ENCODE data around the gene CDIPT. TPM values are rescaled to one million over a fixed set of nuclear protein-coding genes. Genes with fewer than 3 reads are reported as not detected.

The CDIPT gene
- total and polyA plus RNA-seq, 2 donors from 2014 or later, result 85.9 to 148 TPM

DNA sequence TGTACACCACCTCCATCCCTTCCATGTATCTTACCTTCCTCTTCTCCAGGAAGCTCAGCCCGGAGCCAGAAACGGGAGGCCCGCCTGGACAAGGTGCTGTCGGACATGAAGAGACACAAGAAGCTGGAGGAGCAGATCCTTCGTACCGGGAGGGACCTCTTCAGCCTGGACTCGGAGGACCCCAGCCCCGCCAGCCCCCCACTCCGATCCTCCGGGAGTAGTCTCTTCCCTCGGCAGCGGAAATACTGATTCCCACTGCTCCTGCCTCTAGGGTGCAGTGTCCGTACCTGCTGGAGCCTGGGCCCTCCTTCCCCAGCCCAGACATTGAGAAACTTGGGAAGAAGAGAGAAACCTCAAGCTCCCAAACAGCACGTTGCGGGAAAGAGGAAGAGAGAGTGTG, 43.5 kb downstream of the CDIPT start:
- peak in 1 of 5 donors; percentile 72 for DNase-seq
- peak; percentile 12 for TF ChIP-seq CTCF (IDR thresholded peaks at IDR 0.05; ENCODE audit: borderline replicate concordance, extremely low read depth, insufficient read depth)
- FAIRE-seq, result no peak
- Histone ChIP-seq H3K27ac (ENCODE audit: low read depth in 2 of 2, low read length in 2 of 2) (no peak overlapping the region), H3K4me3 (ENCODE audit: low read length in 3 of 3) (peak overlapping the region in 2 of 3 donors; percentile 84 to 86), H3K36me3 (ENCODE audit: control insufficient read depth in 2 of 3, insufficient read depth in 3 of 3, low read length in 3 of 3) (peaks cover 0 to 5% (median 0%) of the 10 kb centered on the region in 3 donors), H3K9me3 (ENCODE audit: control insufficient read depth in 2 of 3, insufficient read depth in 1 of 3, low read length in 3 of 3) (no peaks in the 10 kb centered on the region), H3K4me1 (ENCODE audit: control insufficient read depth in 2 of 3, insufficient read depth in 2 of 3, low read depth in 1 of 3, low read length in 3 of 3) (peaks cover 0 to 29% (median 18%) of the 10 kb centered on the region in 3 donors), H3K27me3 (ENCODE audit: control insufficient read depth, insufficient read depth, low read length) (no peaks in the 10 kb centered on the region), H3K9ac (ENCODE audit: low read length in 3 of 3) (no peak overlapping the region)
- intact Hi-C loops (cut with DNase I), result no loop called here

GRCh38 chr16:29818082-29818481, 44.9 kb downstream of the CDIPT start:
- H3K36me3 ChIP-seq (ENCODE audit: control insufficient read depth in 2 of 3, insufficient read depth in 3 of 3, low read length in 3 of 3), result peaks cover 0 to 5% (median 0%) of the 10 kb centered on the region in 3 donors
- TF ChIP-seq CTCF (IDR thresholded peaks at IDR 0.05; ENCODE audit: borderline replicate concordance, extremely low read depth, insufficient read depth), result no peak
- no peaks in the 10 kb centered on the region for H3K9me3 ChIP-seq (ENCODE audit: control insufficient read depth in 2 of 3, insufficient read depth in 1 of 3, low read length in 3 of 3)
- no peak overlapping the region for H3K27ac ChIP-seq (ENCODE audit: low read depth in 2 of 2, low read length in 2 of 2)
- H3K27me3 ChIP-seq (ENCODE audit: control insufficient read depth, insufficient read depth, low read length), result no peaks in the 10 kb centered on the region
- DNase-seq (no peak), FAIRE-seq (no peak)
- H3K4me1 ChIP-seq (ENCODE audit: control insufficient read depth in 2 of 3, insufficient read depth in 2 of 3, low read depth in 1 of 3, low read length in 3 of 3), result peaks cover 0 to 27% (median 14%) of the 10 kb centered on the region in 3 donors
- no peak overlapping the region for H3K9ac ChIP-seq (ENCODE audit: low read length in 3 of 3)
- H3K4me3 ChIP-seq (ENCODE audit: low read length in 3 of 3), result no peak overlapping the region
- intact Hi-C loops (cut with DNase I), result no loop called here

GRCh38 chr16:29816694-29817441, 46.2 kb downstream of the CDIPT start:
- TF ChIP-seq CTCF (IDR thresholded peaks at IDR 0.05; ENCODE audit: borderline replicate concordance, extremely low read depth, insufficient read depth), result no peak
- no peaks in the 10 kb centered on the region for H3K9me3 ChIP-seq (ENCODE audit: control insufficient read depth in 2 of 3, insufficient read depth in 1 of 3, low read length in 3 of 3)
- FAIRE-seq (no peak), DNase-seq (peak; percentile 72 to 93 (median 79))
- intact Hi-C loops (cut with DNase I), result no loop called here
- H3K27ac ChIP-seq (ENCODE audit: low read depth in 2 of 2, low read length in 2 of 2), result peak overlapping the region; percentile 93 to 97
- H3K36me3 ChIP-seq (ENCODE audit: control insufficient read depth in 2 of 3, insufficient read depth in 3 of 3, low read length in 3 of 3), result peaks cover 0 to 5% (median 0%) of the 10 kb centered on the region in 3 donors
- peaks cover 0 to 26% (median 14%) of the 10 kb centered on the region in 3 donors for H3K4me1 ChIP-seq (ENCODE audit: control insufficient read depth in 2 of 3, insufficient read depth in 2 of 3, low read depth in 1 of 3, low read length in 3 of 3)
- peak overlapping the region; percentile 82 to 91 (median 85) for H3K4me3 ChIP-seq (ENCODE audit: low read length in 3 of 3)
- H3K27me3 ChIP-seq (ENCODE audit: control insufficient read depth, insufficient read depth, low read length), result no peaks in the 10 kb centered on the region
- peak overlapping the region; percentile 22 to 86 (median 74) for H3K9ac ChIP-seq (ENCODE audit: low read length in 3 of 3)

Data from kidney (tissue), 14 donors.